Measurements from ENCODE around the gene CITED2.

The CITED2 gene

GRCh38 chr6:139337001-139337400, 37.4 kb downstream of the CITED2 start:
- Histone ChIP-seq H3K4me1 (ENCODE audit: control insufficient read depth, insufficient read depth, low read length) (peaks cover 34% of the 10 kb centered on the region), H3K27me3 (ENCODE audit: control insufficient read depth, insufficient read depth, low read length) (no peaks in the 10 kb centered on the region), H3K9ac (ENCODE audit: low read depth, low read length) (no peak overlapping the region), H3K4me3 (ENCODE audit: low read length) (no peak overlapping the region), H3K36me3 (ENCODE audit: insufficient read depth, low read length) (no peaks in the 10 kb centered on the region), H3K4me2 (ENCODE audit: low read length) (no peak overlapping the region), H3K9me3 (replicated peaks; ENCODE audit: low read length) (no peaks in the 10 kb centered on the region)

GRCh38 chr6:139336488-139336887, 38.0 kb downstream of the CITED2 start:
- H3K36me3 ChIP-seq (ENCODE audit: insufficient read depth, low read length): no peaks in the 10 kb centered on the region
- no peak overlapping the region for H3K4me3 ChIP-seq (ENCODE audit: low read length)
- peaks cover 34% of the 10 kb centered on the region for H3K4me1 ChIP-seq (ENCODE audit: control insufficient read depth, insufficient read depth, low read length)
- no peaks in the 10 kb centered on the region for H3K9me3 ChIP-seq (replicated peaks; ENCODE audit: low read length)
- no peaks in the 10 kb centered on the region for H3K27me3 ChIP-seq (ENCODE audit: control insufficient read depth, insufficient read depth, low read length)
- no peak overlapping the region for H3K9ac ChIP-seq (ENCODE audit: low read depth, low read length)
- H3K4me2 ChIP-seq (ENCODE audit: low read length): no peak overlapping the region

GRCh38 chr6:139335447-139336210, 38.8 kb downstream of the CITED2 start:
- no peaks in the 10 kb centered on the region for H3K36me3 ChIP-seq (ENCODE audit: insufficient read depth, low read length)
- peaks cover 39% of the 10 kb centered on the region for H3K4me1 ChIP-seq (ENCODE audit: control insufficient read depth, insufficient read depth, low read length)
- H3K27me3 ChIP-seq (ENCODE audit: control insufficient read depth, insufficient read depth, low read length): no peaks in the 10 kb centered on the region
- H3K9me3 ChIP-seq (replicated peaks; ENCODE audit: low read length): no peaks in the 10 kb centered on the region
- H3K9ac ChIP-seq (ENCODE audit: low read depth, low read length): peak overlapping the region; percentile 56
- peak overlapping the region; percentile 62 for H3K4me2 ChIP-seq (ENCODE audit: low read length)
- no peak overlapping the region for H3K4me3 ChIP-seq (ENCODE audit: low read length)

DNA sequence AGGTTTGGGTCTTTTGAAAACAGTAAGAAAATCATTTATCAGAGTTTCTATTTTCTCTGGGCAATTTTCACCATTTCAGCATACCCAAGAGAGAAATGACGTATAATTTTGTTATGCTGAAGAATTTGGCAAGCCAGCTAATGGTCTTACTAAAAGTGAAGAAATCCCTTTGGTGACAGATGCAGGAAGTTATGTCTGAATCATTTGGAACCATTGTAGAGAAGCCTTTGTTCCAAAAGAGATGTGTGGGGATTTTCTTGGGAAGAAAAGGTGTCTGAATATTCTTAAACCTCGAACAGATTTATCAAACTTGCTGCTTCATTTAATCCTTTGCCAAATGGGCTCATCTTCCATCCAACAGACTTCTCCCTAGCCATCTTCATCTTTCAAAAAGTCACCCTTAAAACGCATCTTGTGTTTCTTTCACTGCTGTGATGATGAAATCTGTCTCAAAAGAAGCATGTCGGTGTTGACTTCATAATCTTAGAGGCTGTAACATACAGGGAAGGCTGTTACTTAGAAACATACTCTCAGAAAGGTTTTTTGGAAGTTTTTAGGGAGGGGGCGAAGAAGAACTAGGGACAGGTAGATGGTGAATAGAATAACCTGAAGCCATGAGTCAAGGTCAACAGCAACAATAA, 39.5 kb downstream of the CITED2 start:
- Histone ChIP-seq H3K4me1 (ENCODE audit: control insufficient read depth, insufficient read depth, low read length) (peaks cover 39% of the 10 kb centered on the region), H3K9me3 (replicated peaks; ENCODE audit: low read length) (no peaks in the 10 kb centered on the region), H3K9ac (ENCODE audit: low read depth, low read length) (peak overlapping the region; percentile 56), H3K36me3 (ENCODE audit: insufficient read depth, low read length) (no peaks in the 10 kb centered on the region), H3K4me2 (ENCODE audit: low read length) (peak overlapping the region; percentile 62), H3K27me3 (ENCODE audit: control insufficient read depth, insufficient read depth, low read length) (no peaks in the 10 kb centered on the region), H3K4me3 (ENCODE audit: low read length) (no peak overlapping the region)

DNA sequence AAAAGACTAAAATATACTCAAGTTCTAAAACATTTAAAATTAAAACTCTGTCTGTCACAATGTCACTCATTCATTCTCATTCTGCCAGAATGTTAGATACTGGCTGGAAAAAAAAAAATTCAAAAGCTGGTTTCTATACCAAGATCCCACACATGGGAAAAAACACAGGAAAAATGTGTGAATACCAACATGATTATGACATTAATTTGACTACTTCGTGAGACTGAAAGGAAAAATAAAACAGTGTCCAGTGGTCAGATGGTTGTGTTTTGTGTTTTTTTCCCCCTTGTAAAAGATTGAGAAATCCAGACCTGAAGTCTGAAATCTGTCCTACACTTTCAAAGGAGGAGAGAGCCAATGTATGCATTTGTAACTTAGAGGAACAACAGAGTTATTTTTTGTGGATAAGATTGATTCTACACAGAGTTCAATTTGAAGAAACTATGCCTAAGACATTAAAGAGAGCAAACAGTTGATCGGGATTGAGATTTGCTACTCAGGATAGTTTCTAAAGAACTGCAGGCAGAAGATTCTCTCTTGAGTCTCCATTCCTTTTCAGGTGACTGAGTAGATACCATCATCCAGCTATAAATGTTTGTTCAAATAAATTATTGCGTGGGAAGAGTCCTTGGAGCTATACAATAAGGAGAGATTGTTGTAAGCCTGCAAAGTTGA, 43.5 kb downstream of the CITED2 start:
- Histone ChIP-seq H3K4me2 (ENCODE audit: low read length) (no peak overlapping the region), H3K4me1 (ENCODE audit: control insufficient read depth, insufficient read depth, low read length) (peaks cover 20% of the 10 kb centered on the region), H3K9me3 (replicated peaks; ENCODE audit: low read length) (no peaks in the 10 kb centered on the region), H3K27me3 (ENCODE audit: control insufficient read depth, insufficient read depth, low read length) (no peaks in the 10 kb centered on the region), H3K9ac (ENCODE audit: low read depth, low read length) (no peak overlapping the region), H3K4me3 (ENCODE audit: low read length) (no peak overlapping the region), H3K36me3 (ENCODE audit: insufficient read depth, low read length) (no peaks in the 10 kb centered on the region)

DNA sequence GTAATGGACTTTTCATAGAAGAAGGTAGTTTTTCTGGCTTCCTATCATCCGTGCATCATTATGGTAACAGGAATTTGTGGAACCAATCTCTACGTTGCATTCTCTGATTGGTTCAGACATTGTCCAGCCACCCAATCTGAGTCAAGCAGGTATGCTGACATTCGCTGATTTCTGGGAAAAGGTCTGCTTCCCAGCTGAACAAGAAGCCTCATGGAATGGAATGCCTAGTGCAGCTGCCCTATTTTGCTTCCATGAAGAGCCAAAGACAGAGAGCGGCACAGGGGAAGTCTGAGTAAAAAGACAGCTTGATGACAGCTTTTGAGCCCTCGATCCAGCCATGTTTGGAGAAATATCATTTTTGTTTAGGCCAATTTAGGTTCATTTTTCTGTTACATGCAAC, 44.1 kb downstream of the CITED2 start:
- Histone ChIP-seq H3K4me1 (ENCODE audit: control insufficient read depth, insufficient read depth, low read length) (peaks cover 16% of the 10 kb centered on the region), H3K9me3 (replicated peaks; ENCODE audit: low read length) (no peaks in the 10 kb centered on the region), H3K27me3 (ENCODE audit: control insufficient read depth, insufficient read depth, low read length) (no peaks in the 10 kb centered on the region), H3K36me3 (ENCODE audit: insufficient read depth, low read length) (no peaks in the 10 kb centered on the region), H3K4me2 (ENCODE audit: low read length) (no peak overlapping the region), H3K4me3 (ENCODE audit: low read length) (no peak overlapping the region), H3K9ac (ENCODE audit: low read depth, low read length) (no peak overlapping the region)

GRCh38 chr6:139329224-139329623, 45.2 kb downstream of the CITED2 start:
- Histone ChIP-seq H3K4me1 (ENCODE audit: control insufficient read depth, insufficient read depth, low read length) (peaks cover 7% of the 10 kb centered on the region), H3K4me3 (ENCODE audit: low read length) (no peak overlapping the region), H3K36me3 (ENCODE audit: insufficient read depth, low read length) (no peaks in the 10 kb centered on the region), H3K4me2 (ENCODE audit: low read length) (no peak overlapping the region), H3K9ac (ENCODE audit: low read depth, low read length) (no peak overlapping the region), H3K9me3 (replicated peaks; ENCODE audit: low read length) (no peaks in the 10 kb centered on the region), H3K27me3 (ENCODE audit: control insufficient read depth, insufficient read depth, low read length) (no peaks in the 10 kb centered on the region)

GRCh38 chr6:139327038-139327437, 47.4 kb downstream of the CITED2 start:
- Histone ChIP-seq H3K36me3 (ENCODE audit: insufficient read depth, low read length) (no peaks in the 10 kb centered on the region), H3K4me1 (ENCODE audit: control insufficient read depth, insufficient read depth, low read length) (peaks cover 12% of the 10 kb centered on the region), H3K4me2 (ENCODE audit: low read length) (no peak overlapping the region), H3K9me3 (replicated peaks; ENCODE audit: low read length) (no peaks in the 10 kb centered on the region), H3K9ac (ENCODE audit: low read depth, low read length) (no peak overlapping the region), H3K27me3 (ENCODE audit: control insufficient read depth, insufficient read depth, low read length) (no peaks in the 10 kb centered on the region), H3K4me3 (ENCODE audit: low read length) (no peak overlapping the region)

DNA sequence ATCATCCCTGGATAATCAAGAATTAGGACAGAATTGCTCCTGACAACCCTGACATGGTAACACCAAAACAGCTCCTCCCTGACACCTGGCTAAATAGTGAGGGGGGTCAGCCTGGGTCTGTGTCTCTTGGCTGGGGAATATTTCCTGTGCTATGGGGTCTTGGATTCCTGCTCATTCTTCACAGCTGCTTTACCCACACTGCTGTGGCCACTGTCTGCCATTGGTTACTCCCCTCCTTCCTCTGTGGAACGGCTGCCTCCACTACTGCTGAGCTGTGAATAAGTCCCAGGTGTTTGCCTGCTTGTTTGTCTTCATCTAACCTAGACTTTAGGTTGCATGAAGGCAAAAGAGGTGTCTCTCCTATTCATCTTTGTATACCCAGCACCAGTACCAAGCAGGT, 48.8 kb downstream of the CITED2 start:
- H3K4me2 ChIP-seq (ENCODE audit: low read length): no peak overlapping the region
- H3K9me3 ChIP-seq (replicated peaks; ENCODE audit: low read length): no peaks in the 10 kb centered on the region
- no peaks in the 10 kb centered on the region for H3K27me3 ChIP-seq (ENCODE audit: control insufficient read depth, insufficient read depth, low read length)
- H3K4me3 ChIP-seq (ENCODE audit: low read length): no peak overlapping the region
- H3K4me1 ChIP-seq (ENCODE audit: control insufficient read depth, insufficient read depth, low read length): peaks cover 7% of the 10 kb centered on the region
- H3K9ac ChIP-seq (ENCODE audit: low read depth, low read length): no peak overlapping the region
- no peaks in the 10 kb centered on the region for H3K36me3 ChIP-seq (ENCODE audit: insufficient read depth, low read length)

DNA sequence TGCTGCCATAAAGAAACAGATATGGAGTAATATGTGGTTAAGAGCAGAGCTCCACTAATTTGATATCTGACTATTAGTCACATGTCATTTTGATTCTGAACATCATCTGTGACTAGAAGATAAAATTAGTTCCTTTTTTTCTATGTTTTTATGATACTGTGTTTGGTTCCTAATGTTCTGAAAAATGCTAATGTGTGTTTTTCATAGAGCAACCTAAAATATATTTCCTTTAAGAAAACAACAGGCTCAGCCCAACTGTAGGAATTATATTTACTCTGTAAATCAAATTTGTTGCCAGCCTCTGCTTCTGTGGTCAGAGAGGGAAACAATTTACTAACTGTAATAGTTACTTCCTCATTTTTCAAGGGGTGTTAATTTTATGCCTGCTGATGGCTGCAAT, 49.3 kb downstream of the CITED2 start:
- Histone ChIP-seq H3K9ac (ENCODE audit: low read depth, low read length) (no peak overlapping the region), H3K4me2 (ENCODE audit: low read length) (no peak overlapping the region), H3K4me3 (ENCODE audit: low read length) (no peak overlapping the region), H3K27me3 (ENCODE audit: control insufficient read depth, insufficient read depth, low read length) (no peaks in the 10 kb centered on the region), H3K9me3 (replicated peaks; ENCODE audit: low read length) (no peaks in the 10 kb centered on the region), H3K36me3 (ENCODE audit: insufficient read depth, low read length) (no peaks in the 10 kb centered on the region), H3K4me1 (ENCODE audit: control insufficient read depth, insufficient read depth, low read length) (peaks cover 6% of the 10 kb centered on the region)

- Histone ChIP-seq H3K4me2 (ENCODE audit: low read length) (no peak overlapping the region), H3K9ac (ENCODE audit: low read depth, low read length) (no peak overlapping the region), H3K9me3 (replicated peaks; ENCODE audit: low read length) (no peaks in the 10 kb centered on the region), H3K36me3 (ENCODE audit: insufficient read depth, low read length) (no peaks in the 10 kb centered on the region), H3K4me3 (ENCODE audit: low read length) (no peak overlapping the region), H3K27me3 (ENCODE audit: control insufficient read depth, insufficient read depth, low read length) (no peaks in the 10 kb centered on the region), H3K4me1 (ENCODE audit: control insufficient read depth, insufficient read depth, low read length) (peaks cover 6% of the 10 kb centered on the region)
These were observed 50.2 kb downstream of the CITED2 start for GRCh38 chr6:139324301-139324555.

Measured in skeletal muscle satellite cell (primary cell).